Left colon (tissue), 2 donors: ENCODE results near the gene HRCT1. TPM values are rescaled to one million over a fixed set of nuclear protein-coding genes. Genes with fewer than 3 reads are reported as not detected.
"Not testable (repeated sequence)": the region's sequence is repeated elsewhere in the genome, so short reads cannot be mapped to it uniquely, and the experiment has no call there.

Experiments
- ATAC-seq: fragments of 200-7000 bp; cut with Tn5 transposase; one replicate; pipeline ENCODE4 v1.9.1; 2020; ENCODE audit warnings: mild to moderate bottlenecking, moderate library complexity
- DNase-seq, 2 donors: peaks; one replicate each; pipeline ENCODE4 v3.0.0-alpha.2; 2020
- intact Hi-C, 2 donors: fragments of 100-400 bp; cut with DNase I in 1 of 2; cut with micrococcal nuclease in 1 of 2; formaldehyde crosslinking; loops; one replicate each; pipeline versions ENCODE4 v1.11.2 to v1.14.0; 2022; cut with DNase I, micrococcal nuclease
- total RNA-seq, 2 donors: library from RNA; stranded (reverse); fragmentation: NEBNext Ultra II Directional; extraction: Animal tissue kit (Norgen Biotek cat#: 25700); gene quantifications; one replicate each; pipeline ENCODE4 v1.2.1, GENCODE V29; 2021
- donor health status: DM: no; HTN: no; CAD: no.
- donor health status: DM: yes; HTN: yes; CAD: no.

The HRCT1 gene
- total RNA-seq, 2 donors from 2014 or later = 17.4 to 58.7 TPM

DNA sequence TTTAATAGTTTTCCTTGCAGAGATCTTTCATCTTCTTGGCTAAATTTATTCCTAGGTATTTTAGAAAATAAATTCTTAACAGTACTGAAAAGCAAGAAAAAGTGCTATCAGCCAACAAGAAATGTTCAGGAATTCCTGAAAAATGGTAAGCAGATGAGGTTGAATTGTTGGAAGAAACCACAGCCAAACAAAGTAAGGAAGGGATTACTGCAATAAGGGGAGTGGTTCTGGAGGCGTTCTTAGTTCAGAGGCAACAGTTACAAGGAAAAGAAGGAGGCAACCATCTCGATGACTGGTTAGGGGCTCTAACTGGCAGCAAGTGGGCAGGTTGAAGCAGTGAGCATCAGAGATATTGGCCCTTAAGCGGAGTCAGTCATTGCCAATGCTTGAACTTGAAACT lies 23.0 kb upstream of the HRCT1 start:
- intact Hi-C loops = loop anchor here in 1 of 2 donors (2.0 kb wide), 1 partner anchor 56 kb away; no protein-coding TSS in a partner anchor
- no peak for DNase-seq
- no peak for ATAC-seq

GRCh38 chr9:35884908-35885307 lies 21.1 kb upstream of the HRCT1 start:
- intact Hi-C loops = not testable (repeated sequence)

DNA sequence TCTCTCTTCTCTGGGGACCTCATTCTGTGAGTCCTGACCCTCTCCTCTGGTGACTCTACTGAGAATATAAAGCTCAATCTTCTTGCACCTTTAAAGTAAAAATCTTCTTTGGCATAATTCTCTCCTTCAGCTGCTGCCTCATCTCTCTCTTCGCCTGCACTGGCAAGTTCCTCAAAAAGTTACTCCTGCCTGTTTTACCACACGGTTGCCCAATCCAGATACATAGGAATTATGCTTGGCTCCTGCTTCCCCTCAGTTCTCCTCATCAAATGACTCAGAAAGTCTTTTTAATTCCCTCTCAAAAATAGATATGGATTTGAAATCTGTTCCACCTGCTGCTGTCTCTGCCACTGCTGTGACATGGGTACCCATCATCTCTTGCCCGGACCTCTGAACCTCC lies 14.4 kb upstream of the HRCT1 start:
- intact Hi-C loops = no loop called here
- DNase-seq = no peak

More at GRCh38 chr9:35884908-35885307, 21.1 kb upstream of the HRCT1 start:
- not testable (repeated sequence) for ATAC-seq, DNase-seq

DNA sequence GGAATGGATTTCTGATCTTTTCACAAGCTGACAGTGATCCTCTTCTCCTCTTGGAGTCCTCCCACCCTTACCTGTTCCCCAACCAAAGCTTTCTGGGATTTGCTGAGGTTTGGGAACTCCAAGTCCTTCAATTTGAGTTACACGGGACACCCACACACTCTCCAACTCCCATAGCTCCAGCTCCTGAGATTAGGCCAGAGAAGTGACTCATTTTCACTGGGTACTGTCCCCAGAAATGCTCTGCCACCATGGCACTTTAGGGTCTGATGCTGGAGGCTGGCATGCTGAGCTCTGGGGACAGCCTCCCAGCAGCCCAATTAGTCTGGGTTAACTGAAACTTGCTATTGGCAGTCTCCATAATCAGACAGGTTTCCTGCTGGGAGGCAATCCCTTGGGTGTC lies 14.0 kb upstream of the HRCT1 start:
- DNase-seq (no peak), ATAC-seq (no peak)
- intact Hi-C loops = no loop called here

More for the DNA sequence above, 14.4 kb upstream of the HRCT1 start:
- no peak for ATAC-seq

GRCh38 chr9:35896570-35896969 lies 9.4 kb upstream of the HRCT1 start:
- no peak for DNase-seq
- intact Hi-C loops = no loop called here
- ATAC-seq = no peak

GRCh38 chr9:35897376-35898099 lies 8.5 kb upstream of the HRCT1 start:
- DNase-seq, intact Hi-C loops, ATAC-seq: not testable (repeated sequence)

GRCh38 chr9:35898337-35898736 lies 7.7 kb upstream of the HRCT1 start:
- ATAC-seq (no peak), DNase-seq (no peak)
- intact Hi-C loops = no loop called here

GRCh38 chr9:35899021-35899420 lies 7.0 kb upstream of the HRCT1 start:
- ATAC-seq (no peak), DNase-seq (no peak)
- intact Hi-C loops = no loop called here

DNA sequence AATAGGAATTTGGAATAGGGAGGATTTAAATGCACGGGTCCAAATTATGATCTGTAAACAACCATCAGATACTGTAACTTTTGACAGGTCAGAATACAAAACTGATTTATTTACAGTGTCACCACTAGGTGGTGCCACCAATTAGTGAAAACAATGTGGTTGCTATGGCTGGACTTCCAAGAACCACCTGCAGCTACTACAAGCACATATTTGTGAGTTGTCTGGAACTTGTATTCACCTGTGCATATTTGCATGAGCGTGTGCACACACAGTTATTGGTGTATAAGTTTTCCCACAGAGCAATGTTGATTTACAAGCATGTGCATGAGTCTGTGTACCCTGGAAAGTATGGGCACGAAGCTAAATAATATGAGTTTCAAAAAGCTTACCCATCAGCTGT lies 3.0 kb upstream of the HRCT1 start:
- intact Hi-C loops = loop anchor here in 1 of 2 donors (5.0 kb wide), 1 partner anchor 44 kb away; no protein-coding TSS in a partner anchor
- ATAC-seq = peak; percentile 12
- DNase-seq = no peak

DNA sequence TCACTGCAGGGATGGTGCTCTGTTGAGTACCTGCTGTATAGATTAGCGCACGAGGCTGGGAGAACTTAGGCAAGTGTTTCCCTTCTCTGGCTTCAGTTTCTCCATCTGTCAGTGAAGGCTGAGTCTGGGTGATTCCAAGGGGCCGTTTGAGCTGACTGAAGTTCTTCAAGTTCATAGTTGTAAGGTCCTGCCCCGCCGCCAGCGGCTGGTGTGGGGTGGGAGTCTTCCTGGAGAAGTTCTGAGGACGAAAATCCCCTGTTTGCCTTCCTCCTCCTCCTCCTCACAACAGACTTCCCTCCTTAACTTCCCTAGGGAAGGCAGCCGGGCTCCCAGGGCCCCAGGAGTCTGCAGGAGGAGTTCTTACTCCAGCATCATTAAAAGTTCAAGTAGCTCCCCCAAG lies 1.7 kb upstream of the HRCT1 start:
- no peak for DNase-seq
- no peak for ATAC-seq
- intact Hi-C loops = loop anchor here in 1 of 2 donors (5.0 kb wide), 1 partner anchor 43 kb away; no protein-coding TSS in a partner anchor

GRCh38 chr9:35905051-35905781 lies 786 bp upstream of the HRCT1 start:
- peak; percentile 64 for ATAC-seq
- intact Hi-C loops = no loop called here
- DNase-seq = peak; percentile 66 to 74

- DNase-seq (peak in 1 of 2 donors; percentile 76), ATAC-seq (peak; percentile 18)
- intact Hi-C loops = no loop called here
Measured at GRCh38 chr9:35906923-35907699, 1.1 kb downstream of the HRCT1 start.

DNA sequence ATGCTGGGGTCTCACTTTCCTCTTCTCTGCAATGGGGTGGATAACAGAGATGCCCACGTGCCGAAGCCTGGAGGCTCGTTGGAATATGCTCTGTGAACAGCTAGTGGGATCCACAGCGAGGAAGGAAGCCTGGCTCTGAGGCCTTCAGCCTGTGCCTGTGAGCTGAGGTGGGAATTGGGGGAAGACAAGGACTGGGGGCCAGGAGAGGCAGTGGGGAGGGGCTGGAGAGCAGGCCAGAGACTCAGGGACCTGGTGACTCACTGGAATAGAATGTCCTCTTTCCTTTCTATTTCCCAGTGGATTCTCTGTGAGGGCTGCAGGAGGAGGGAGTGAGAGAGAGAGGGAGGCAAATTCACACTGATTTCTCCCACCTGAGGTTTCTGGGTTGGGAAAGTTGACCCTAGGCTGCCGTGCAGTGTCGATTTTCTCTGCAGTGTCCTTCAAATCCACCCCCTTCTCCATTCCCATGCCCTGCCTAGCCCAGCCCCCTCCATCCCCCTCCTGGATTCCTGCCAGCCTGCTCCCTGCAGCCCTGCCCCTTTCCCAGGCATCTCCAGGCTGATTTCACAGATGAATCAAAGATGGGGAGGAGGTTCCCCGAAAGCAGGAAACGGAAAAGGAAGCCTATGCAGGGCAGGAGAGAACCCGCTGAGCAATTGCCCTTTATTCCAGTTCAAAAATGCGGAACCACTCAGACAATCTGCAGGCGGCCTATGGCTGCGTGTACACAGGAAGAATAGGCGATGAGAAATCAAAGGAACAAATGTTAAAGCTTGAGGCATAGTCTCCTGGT lies 1.9 kb downstream of the HRCT1 start:
- peak; percentile 31 for ATAC-seq
- DNase-seq = peak; percentile 78 to 80
- intact Hi-C loops = no loop called here

DNA sequence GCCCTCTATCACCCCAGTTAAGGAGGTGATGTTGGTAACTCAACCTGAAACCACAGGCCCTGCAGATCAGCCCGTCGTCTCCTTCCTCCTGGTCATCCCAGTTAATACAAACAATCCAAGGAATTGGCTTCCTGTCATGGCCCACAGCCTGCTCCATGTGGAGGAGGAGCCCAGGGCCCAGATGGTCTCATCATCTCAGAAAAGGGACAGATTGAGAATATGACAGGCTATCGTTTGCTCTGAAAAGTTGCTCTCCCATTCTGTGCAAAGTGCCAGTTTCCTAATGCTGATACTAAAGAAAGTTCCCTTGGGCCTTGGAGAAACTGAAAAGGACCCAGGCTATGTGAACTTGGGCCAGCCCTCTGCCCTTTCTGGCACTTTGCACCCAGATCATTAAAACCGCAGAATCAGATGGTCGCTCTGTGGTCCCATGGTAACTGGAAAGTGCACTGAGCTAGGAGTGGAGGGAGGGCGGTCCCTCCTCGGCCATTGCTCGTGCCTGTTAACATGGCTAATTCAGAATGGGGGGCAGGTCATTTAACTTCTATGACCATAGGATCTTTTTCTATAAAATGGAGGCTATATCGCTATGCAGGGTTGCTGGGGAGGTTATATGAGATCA lies 2.6 kb downstream of the HRCT1 start:
- no peak for DNase-seq
- intact Hi-C loops = no loop called here
- no peak for ATAC-seq

- intact Hi-C loops = no loop called here
- no peak for ATAC-seq
- no peak for DNase-seq
Measured at GRCh38 chr9:35909274-35909673, 3.3 kb downstream of the HRCT1 start, which contains the start of gene SPAAR. SPAAR (plus strand) TSS chr9:35909490; CDS start chr9:35910464, 974 bp downstream.

DNA sequence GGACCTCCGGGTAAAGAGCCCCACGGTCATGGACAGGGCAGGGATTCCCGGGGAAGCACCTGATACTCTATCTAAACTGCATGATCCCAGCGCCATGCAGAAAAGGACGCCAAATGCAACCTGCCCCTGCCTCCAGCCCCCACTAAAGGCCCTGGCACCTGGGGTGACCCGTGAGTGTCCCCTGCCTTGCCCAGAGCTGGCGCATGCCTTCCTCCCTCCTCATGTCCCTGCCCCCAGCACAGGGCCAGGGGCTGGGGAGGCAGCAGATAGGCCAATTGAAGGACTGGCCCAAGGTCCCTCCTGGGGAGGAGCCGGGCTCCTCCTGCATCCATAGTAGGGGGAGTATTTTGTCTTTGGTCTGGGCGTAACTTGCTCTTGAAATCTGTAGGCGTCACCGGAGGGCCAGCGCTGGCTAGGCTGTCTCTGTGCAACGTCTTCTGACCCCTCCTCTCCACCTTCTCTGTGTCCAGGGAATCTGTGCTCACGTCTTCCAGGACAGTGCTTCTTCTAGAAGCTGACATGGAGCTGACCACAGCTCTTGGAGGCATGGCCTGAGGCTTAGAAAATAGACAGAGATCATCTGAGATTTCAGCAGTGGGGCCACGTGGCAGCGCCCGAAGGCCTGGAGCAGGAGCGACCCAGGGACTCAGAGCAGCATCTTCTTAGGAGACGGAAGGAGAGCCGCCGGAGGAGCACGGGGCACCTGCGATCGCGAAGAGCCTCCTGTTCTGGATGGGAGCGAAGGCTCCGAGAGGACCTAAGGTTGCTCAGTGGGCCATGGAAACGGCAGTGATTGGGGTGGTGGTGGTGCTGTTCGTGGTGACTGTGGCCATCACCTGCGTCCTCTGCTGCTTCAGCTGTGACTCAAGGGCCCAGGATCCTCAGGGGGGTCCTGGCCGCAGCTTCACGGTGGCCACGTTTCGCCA lies 3.9 kb downstream of the HRCT1 start:
- DNase-seq (no peak), ATAC-seq (no peak)
- intact Hi-C loops = no loop called here
